GM04503 (cell line): ENCODE measurements around the gene KMT2B.
"Not testable (repeated sequence)": the region's sequence is repeated elsewhere in the genome, so short reads cannot be mapped to it uniquely, and the experiment has no call there.

Source experiments
- DNase-seq: peaks from one replicate; pipeline ENCODE4 v3.0.0-alpha.2; 2012; ENCODE audit warnings: low read depth

The KMT2B gene

GRCh38 chr19:35710784-35711723, 6.7 kb upstream of the KMT2B start:
- DNase-seq = no peak

GRCh38 chr19:35712567-35713505, 5.0 kb upstream of the KMT2B start:
- no peak for DNase-seq

- no peak for DNase-seq
Measured at GRCh38 chr19:35713506-35713850, 4.3 kb upstream of the KMT2B start.

- DNase-seq = no peak
Measured at GRCh38 chr19:35713904-35714495, 3.8 kb upstream of the KMT2B start.

GRCh38 chr19:35714601-35715354, 3.0 kb upstream of the KMT2B start:
- DNase-seq = no peak

- DNase-seq = no peak
Measured at GRCh38 chr19:35715355-35715809, 2.4 kb upstream of the KMT2B start.

GRCh38 chr19:35715981-35716800, 1.6 kb upstream of the KMT2B start:
- DNase-seq = no peak

- peak; percentile 67 for DNase-seq
Measured at GRCh38 chr19:35716801-35717664, 770 bp upstream of the KMT2B start.

GRCh38 chr19:35718345-35719041, 690 bp downstream of the KMT2B start:
- DNase-seq = no peak

- no peak for DNase-seq
Measured at GRCh38 chr19:35719402-35720162, 1.8 kb downstream of the KMT2B start.

GRCh38 chr19:35720163-35720524, 2.3 kb downstream of the KMT2B start:
- DNase-seq = no peak

GRCh38 chr19:35720648-35721047, 2.8 kb downstream of the KMT2B start:
- no peak for DNase-seq

- no peak for DNase-seq
Measured at GRCh38 chr19:35721374-35721773, 3.6 kb downstream of the KMT2B start.

- no peak for DNase-seq
Measured at GRCh38 chr19:35722461-35722860, 4.7 kb downstream of the KMT2B start.

GRCh38 chr19:35722897-35723296, 5.1 kb downstream of the KMT2B start:
- no peak for DNase-seq

GRCh38 chr19:35723671-35724070, 5.9 kb downstream of the KMT2B start:
- DNase-seq = no peak

GRCh38 chr19:35724132-35724531, 6.3 kb downstream of the KMT2B start:
- DNase-seq = not testable (repeated sequence)

- DNase-seq = no peak
Measured at GRCh38 chr19:35724560-35724959, 6.8 kb downstream of the KMT2B start.
